Stimulated activated memory B cell treated with anti-CD40 and anti-IgM and Interleukin-4, amounts not matched to agents 10 μg/mL and 1 μg/mL and 100 μg/mL, for 72 hours (primary cell): ENCODE measurements around the gene CCR5.
"Not testable (repeated sequence)": the region's sequence is repeated elsewhere in the genome, so short reads cannot be mapped to it uniquely, and the experiment has no call there.

Experiments
- ATAC-seq: fragments of 150-1000 bp; cut with Tn5 transposase; 2 replicates; pipeline ENCODE4 v1.10.0; 2021
- H3K27ac Mint-ChIP-seq: one replicate; pipeline ENCODE4 v1.8.0; 2022; ENCODE audit warnings: mild to moderate bottlenecking, mixed read lengths
- H3K27me3 Mint-ChIP-seq: one replicate; pipeline ENCODE4 v1.8.0; 2022; ENCODE audit warnings: mixed read lengths
- H3K36me3 Mint-ChIP-seq: one replicate; pipeline ENCODE4 v1.8.0; 2022; ENCODE audit warnings: mixed read lengths
- H3K4me1 Mint-ChIP-seq: one replicate; pipeline ENCODE4 v1.8.0; 2022; ENCODE audit warnings: mixed read lengths
- H3K4me3 Mint-ChIP-seq: one replicate; pipeline ENCODE4 v1.8.0; 2022; ENCODE audit warnings: mild to moderate bottlenecking, moderate library complexity, mixed read lengths
- H3K9me3 Mint-ChIP-seq: one replicate; pipeline ENCODE4 v1.8.0; 2022; ENCODE audit warnings: mixed read lengths

CCR5 gene

GRCh38 chr3:46389306-46389705, 18.6 kb downstream of the CCR5 start:
- ATAC-seq, result no peak
- Mint-ChIP-seq H3K4me1 (peaks cover 14% of the 10 kb centered on the region), H3K9me3 (no peaks in the 10 kb centered on the region), H3K27me3 (no peaks in the 10 kb centered on the region), H3K36me3 (no peaks in the 10 kb centered on the region), H3K4me3 (no peak overlapping the region), H3K27ac (no peak overlapping the region)

- not testable (repeated sequence) for H3K36me3 Mint-ChIP-seq, ATAC-seq
Observed at GRCh38 chr3:46391526-46391925, 20.8 kb downstream of the CCR5 start.

GRCh38 chr3:46393011-46393410, 22.3 kb downstream of the CCR5 start:
- no peak for ATAC-seq
- no peak overlapping the region for H3K4me3 Mint-ChIP-seq
- H3K27ac Mint-ChIP-seq, result no peak overlapping the region
- no peaks in the 10 kb centered on the region for H3K27me3 Mint-ChIP-seq
- H3K36me3 Mint-ChIP-seq, result no peaks in the 10 kb centered on the region
- no peaks in the 10 kb centered on the region for H3K9me3 Mint-ChIP-seq
- peaks cover 23% of the 10 kb centered on the region for H3K4me1 Mint-ChIP-seq

More at GRCh38 chr3:46391526-46391925, 20.8 kb downstream of the CCR5 start:
- H3K27ac Mint-ChIP-seq, H3K9me3 Mint-ChIP-seq, H3K27me3 Mint-ChIP-seq, H3K4me3 Mint-ChIP-seq: not testable (repeated sequence)
- H3K4me1 Mint-ChIP-seq, result peaks cover 16% of the 10 kb centered on the region

GRCh38 chr3:46393554-46394434, 23.0 kb downstream of the CCR5 start:
- H3K9me3 Mint-ChIP-seq, result no peaks in the 10 kb centered on the region
- H3K36me3 Mint-ChIP-seq, result no peaks in the 10 kb centered on the region
- no peaks in the 10 kb centered on the region for H3K27me3 Mint-ChIP-seq
- no peak for ATAC-seq
- no peak overlapping the region for H3K4me3 Mint-ChIP-seq
- H3K4me1 Mint-ChIP-seq, result peaks cover 23% of the 10 kb centered on the region
- H3K27ac Mint-ChIP-seq, result no peak overlapping the region

GRCh38 chr3:46395210-46395661, 24.5 kb downstream of the CCR5 start:
- H3K27me3 Mint-ChIP-seq, result no peaks in the 10 kb centered on the region
- H3K9me3 Mint-ChIP-seq, result no peaks in the 10 kb centered on the region
- H3K27ac Mint-ChIP-seq, result peak overlapping the region; percentile 36
- H3K4me1 Mint-ChIP-seq, result peaks cover 23% of the 10 kb centered on the region
- H3K36me3 Mint-ChIP-seq, result no peaks in the 10 kb centered on the region
- no peak overlapping the region for H3K4me3 Mint-ChIP-seq
- ATAC-seq, result no peak

- Mint-ChIP-seq H3K4me3 (no peak overlapping the region), H3K27me3 (no peaks in the 10 kb centered on the region), H3K4me1 (peaks cover 23% of the 10 kb centered on the region), H3K9me3 (no peaks in the 10 kb centered on the region), H3K27ac (peak overlapping the region; percentile 36), H3K36me3 (no peaks in the 10 kb centered on the region)
- peak; percentile 71 for ATAC-seq
Observed at GRCh38 chr3:46395766-46396530, 25.2 kb downstream of the CCR5 start.

DNA sequence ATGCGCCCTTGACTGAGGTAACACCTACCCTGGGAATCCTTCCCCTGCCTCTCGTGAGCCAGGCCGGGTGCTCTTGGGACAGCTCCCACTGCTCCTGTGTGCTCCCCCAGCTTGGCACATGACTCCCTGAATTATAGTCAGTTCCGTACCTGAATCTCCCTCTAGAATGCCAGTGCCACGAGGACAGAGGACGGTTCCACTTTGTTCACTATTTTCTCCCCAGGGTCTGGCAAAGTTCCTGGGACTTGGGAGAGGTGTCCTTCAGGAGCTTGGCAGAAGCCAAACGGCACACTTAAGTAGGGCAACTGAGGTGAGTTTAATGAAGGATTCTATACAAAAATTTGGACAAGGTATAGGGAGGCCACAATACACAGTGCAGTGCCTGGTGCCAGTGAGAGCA, 26.4 kb downstream of the CCR5 start:
- H3K27ac Mint-ChIP-seq, result peak overlapping the region; percentile 36
- ATAC-seq, result no peak
- H3K4me3 Mint-ChIP-seq, result no peak overlapping the region
- no peaks in the 10 kb centered on the region for H3K27me3 Mint-ChIP-seq
- H3K9me3 Mint-ChIP-seq, result no peaks in the 10 kb centered on the region
- no peaks in the 10 kb centered on the region for H3K36me3 Mint-ChIP-seq
- H3K4me1 Mint-ChIP-seq, result peaks cover 23% of the 10 kb centered on the region

DNA sequence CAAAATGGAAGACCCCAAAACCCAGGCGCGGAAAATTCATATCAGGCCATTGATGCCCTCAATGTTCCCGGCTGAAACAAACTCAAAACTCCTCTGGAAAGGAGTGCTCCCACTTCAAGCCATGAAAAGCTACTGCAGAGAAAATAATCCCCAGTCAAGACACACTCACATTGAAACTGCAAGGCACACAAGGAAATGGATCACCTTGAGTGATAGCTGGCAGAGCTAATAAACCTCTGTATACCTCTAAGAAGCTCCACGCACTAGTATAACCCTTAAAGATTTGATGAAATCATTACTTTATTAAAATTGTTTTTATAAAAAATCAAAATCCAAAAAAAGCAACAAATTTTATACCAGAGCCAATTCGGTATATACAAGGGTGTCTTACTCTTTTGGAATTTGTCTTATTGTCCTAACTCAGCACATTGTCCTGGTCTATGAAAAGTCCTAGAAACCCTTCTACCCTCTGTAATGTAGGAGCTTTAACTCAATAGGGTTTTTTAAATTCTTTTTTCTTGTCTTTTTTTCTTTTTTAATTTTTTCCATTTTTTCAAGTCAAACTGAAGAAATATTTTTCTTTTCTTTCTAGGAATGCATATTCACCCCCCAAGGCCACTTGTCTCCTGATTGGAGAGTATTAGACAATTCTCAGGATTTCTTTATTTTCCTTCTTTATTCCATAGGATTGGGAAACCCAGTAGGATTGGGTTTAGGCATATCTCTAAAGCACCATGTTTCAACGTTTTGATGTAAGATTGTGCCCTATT, 27.6 kb downstream of the CCR5 start:
- ATAC-seq, result no peak
- Mint-ChIP-seq H3K27me3 (no peaks in the 10 kb centered on the region), H3K27ac (no peak overlapping the region), H3K4me3 (no peak overlapping the region), H3K36me3 (no peaks in the 10 kb centered on the region), H3K9me3 (no peaks in the 10 kb centered on the region), H3K4me1 (peaks cover 23% of the 10 kb centered on the region)

GRCh38 chr3:46399098-46399497, 28.4 kb downstream of the CCR5 start:
- Mint-ChIP-seq H3K4me3 (no peak overlapping the region), H3K36me3 (no peaks in the 10 kb centered on the region), H3K27ac (no peak overlapping the region), H3K4me1 (peaks cover 23% of the 10 kb centered on the region), H3K27me3 (no peaks in the 10 kb centered on the region), H3K9me3 (no peaks in the 10 kb centered on the region)
- no peak for ATAC-seq

DNA sequence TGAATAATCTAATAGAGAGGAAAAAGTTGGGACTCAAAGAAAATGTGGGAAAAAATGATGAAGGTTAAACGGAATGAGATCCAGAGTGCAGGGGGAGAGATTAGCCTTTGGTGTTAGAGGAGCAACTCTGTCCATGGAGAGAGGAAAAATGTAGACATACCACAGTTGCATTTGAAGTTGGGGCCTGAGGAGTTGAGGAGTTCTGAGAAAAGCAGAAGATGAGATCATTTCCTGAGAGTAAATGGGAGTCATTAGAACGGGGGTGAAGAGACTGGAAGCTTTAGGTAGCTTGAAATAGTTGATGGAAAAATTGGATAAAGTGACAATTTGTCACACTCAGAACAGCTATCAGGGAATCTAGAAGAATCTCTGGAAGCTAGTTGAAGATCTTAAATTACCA, 28.8 kb downstream of the CCR5 start:
- Mint-ChIP-seq H3K9me3 (no peaks in the 10 kb centered on the region), H3K36me3 (no peaks in the 10 kb centered on the region), H3K4me3 (no peak overlapping the region), H3K27ac (no peak overlapping the region), H3K4me1 (peaks cover 23% of the 10 kb centered on the region), H3K27me3 (no peaks in the 10 kb centered on the region)
- no peak for ATAC-seq

DNA sequence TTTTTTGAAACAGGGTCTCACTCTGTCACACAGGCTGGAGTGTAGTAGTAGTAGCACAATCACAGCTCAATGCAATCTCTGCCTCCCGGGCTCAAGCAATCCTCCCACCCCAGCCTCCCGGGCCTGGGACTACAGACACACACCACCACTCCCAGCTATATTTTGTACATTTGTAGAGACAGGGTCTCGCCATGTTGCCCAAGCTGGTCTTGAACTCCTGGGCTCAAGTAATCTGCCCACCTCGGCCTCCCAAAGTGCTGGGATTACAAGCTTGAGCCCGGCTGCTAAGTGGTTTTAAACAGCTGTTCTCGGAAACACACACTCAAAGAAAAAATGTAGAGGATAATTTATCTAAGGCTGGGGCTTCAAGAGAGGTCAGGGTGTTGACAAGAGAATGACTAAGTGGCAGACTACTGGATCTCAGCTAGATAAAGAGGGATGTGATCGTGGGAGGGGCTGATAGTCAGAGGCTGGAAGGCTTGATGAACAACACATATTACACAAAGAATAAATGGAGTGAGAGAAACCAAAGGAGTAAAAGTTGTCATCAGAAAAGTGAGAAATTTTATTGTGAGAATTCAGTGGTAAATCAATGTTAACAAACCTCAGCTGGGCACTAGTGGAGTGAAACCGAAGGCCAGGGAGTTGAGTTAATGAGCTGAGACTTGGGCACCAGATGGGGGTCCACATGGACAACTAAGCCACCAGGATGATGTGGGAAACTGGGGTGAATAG, 29.4 kb downstream of the CCR5 start:
- no peak for ATAC-seq
- Mint-ChIP-seq H3K36me3 (no peaks in the 10 kb centered on the region), H3K9me3 (no peaks in the 10 kb centered on the region), H3K27me3 (no peaks in the 10 kb centered on the region), H3K4me1 (peaks cover 20% of the 10 kb centered on the region), H3K4me3 (no peak overlapping the region), H3K27ac (no peak overlapping the region)

GRCh38 chr3:46400846-46401245, 30.1 kb downstream of the CCR5 start:
- Mint-ChIP-seq H3K4me1 (peaks cover 18% of the 10 kb centered on the region), H3K27ac (no peak overlapping the region), H3K36me3 (no peaks in the 10 kb centered on the region), H3K27me3 (no peaks in the 10 kb centered on the region), H3K9me3 (no peaks in the 10 kb centered on the region), H3K4me3 (no peak overlapping the region)
- no peak for ATAC-seq

DNA sequence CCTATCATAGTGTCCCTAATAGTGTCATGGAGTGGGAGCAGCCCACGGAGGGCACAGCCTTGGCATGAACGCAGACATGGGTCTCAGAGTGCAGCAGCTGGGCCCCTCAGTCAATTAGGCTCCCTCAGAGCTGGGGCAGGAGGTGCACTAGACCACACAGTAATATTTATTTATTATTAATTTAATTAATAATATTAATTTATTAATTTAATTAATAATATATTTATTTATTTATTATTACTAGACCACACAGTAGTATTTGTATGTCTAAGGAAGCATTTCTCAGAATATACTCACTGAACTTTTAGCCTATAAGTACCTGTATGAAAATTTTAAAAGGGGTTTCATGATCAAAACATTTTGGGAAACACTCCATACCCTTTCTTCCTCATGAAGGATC, 30.8 kb downstream of the CCR5 start:
- Mint-ChIP-seq H3K4me3 (no peak overlapping the region), H3K36me3 (no peaks in the 10 kb centered on the region), H3K27me3 (no peaks in the 10 kb centered on the region), H3K9me3 (no peaks in the 10 kb centered on the region), H3K27ac (no peak overlapping the region), H3K4me1 (peaks cover 18% of the 10 kb centered on the region)
- no peak for ATAC-seq

GRCh38 chr3:46402902-46403301, 32.2 kb downstream of the CCR5 start:
- H3K27me3 Mint-ChIP-seq, H3K9me3 Mint-ChIP-seq, ATAC-seq, H3K4me3 Mint-ChIP-seq, H3K36me3 Mint-ChIP-seq, H3K27ac Mint-ChIP-seq: not testable (repeated sequence)
- peaks cover 24% of the 10 kb centered on the region for H3K4me1 Mint-ChIP-seq
